Mononuclear cell (primary cell): ENCODE measurements around the gene INPP5D. TPM values are rescaled to one million over a fixed set of nuclear protein-coding genes. Genes with fewer than 3 reads are reported as not detected.
"Not testable (repeated sequence)": the region's sequence is repeated elsewhere in the genome, so short reads cannot be mapped to it uniquely, and the experiment has no call there.

Source experiments
- H3K27me3 ChIP-seq: 2 replicates; pipeline ENCODE4 v1.6.0; 2011; ENCODE audit warnings: low read length, control low read depth; ENCODE audit not compliant: insufficient read depth
- H3K4me1 ChIP-seq: 2 replicates; pipeline ENCODE4 v1.5.1; 2011; ENCODE audit warnings: mild to moderate bottlenecking, low read length, control low read depth; ENCODE audit not compliant: insufficient read depth
- H3K4me3 ChIP-seq: 2 replicates; pipeline ENCODE4 v1.5.1; 2011; ENCODE audit warnings: mild to moderate bottlenecking, low read length, moderate library complexity
- H3K9me3 ChIP-seq: 2 replicates; pipeline ENCODE4 v1.5.1; 2011; ENCODE audit warnings: low read depth, mild to moderate bottlenecking, control low read depth, low read length
- total RNA-seq: library from RNA; depleted of rRNA; stranded (reverse); fragments of >200 nt; gene quantifications from one replicate; pipeline ENCODE4 v1.2.3, GENCODE V29; 2012

INPP5D gene
- total RNA-seq, 1 donor = 122 TPM

- Histone ChIP-seq H3K9me3 (no peaks in the 10 kb centered on the region), H3K4me3 (no peak overlapping the region), H3K4me1 (peaks cover 25% of the 10 kb centered on the region), H3K27me3 (no peaks in the 10 kb centered on the region)
Measured at GRCh38 chr2:233056961-233057605, 3.1 kb upstream of the INPP5D start.

GRCh38 chr2:233058717-233059546, 1.2 kb upstream of the INPP5D start:
- Histone ChIP-seq H3K9me3 (no peaks in the 10 kb centered on the region), H3K4me1 (peaks cover 40% of the 10 kb centered on the region), H3K4me3 (no peak overlapping the region), H3K27me3 (no peaks in the 10 kb centered on the region)

GRCh38 chr2:233059547-233059796, 670 bp upstream of the INPP5D start:
- Histone ChIP-seq H3K4me1 (peaks cover 42% of the 10 kb centered on the region), H3K27me3 (no peaks in the 10 kb centered on the region), H3K4me3 (no peak overlapping the region), H3K9me3 (no peaks in the 10 kb centered on the region)

GRCh38 chr2:233060501-233060979, 398 bp downstream of the INPP5D start:
- no peaks in the 10 kb centered on the region for H3K9me3 ChIP-seq
- no peaks in the 10 kb centered on the region for H3K27me3 ChIP-seq
- peak overlapping the region; percentile 97 for H3K4me3 ChIP-seq
- peaks cover 52% of the 10 kb centered on the region for H3K4me1 ChIP-seq

GRCh38 chr2:233060980-233061590, 943 bp downstream of the INPP5D start:
- H3K4me1 ChIP-seq = peaks cover 55% of the 10 kb centered on the region
- H3K4me3 ChIP-seq = peak overlapping the region; percentile 97

GRCh38 chr2:233061591-233062450, 1.7 kb downstream of the INPP5D start:
- peaks cover 62% of the 10 kb centered on the region for H3K4me1 ChIP-seq
- H3K9me3 ChIP-seq = no peaks in the 10 kb centered on the region
- peak overlapping the region; percentile 97 for H3K4me3 ChIP-seq
- no peaks in the 10 kb centered on the region for H3K27me3 ChIP-seq

More at GRCh38 chr2:233060980-233061590, 943 bp downstream of the INPP5D start:
- H3K27me3 ChIP-seq = no peaks in the 10 kb centered on the region
- no peaks in the 10 kb centered on the region for H3K9me3 ChIP-seq

- peaks cover 68% of the 10 kb centered on the region for H3K4me1 ChIP-seq
- H3K9me3 ChIP-seq = no peaks in the 10 kb centered on the region
- no peaks in the 10 kb centered on the region for H3K27me3 ChIP-seq
- peak overlapping the region; percentile 97 for H3K4me3 ChIP-seq
Measured at GRCh38 chr2:233062451-233062850, 2.3 kb downstream of the INPP5D start.

GRCh38 chr2:233062946-233063268, 2.8 kb downstream of the INPP5D start:
- peak overlapping the region; percentile 97 for H3K4me3 ChIP-seq
- H3K27me3 ChIP-seq = no peaks in the 10 kb centered on the region
- no peaks in the 10 kb centered on the region for H3K9me3 ChIP-seq
- peaks cover 70% of the 10 kb centered on the region for H3K4me1 ChIP-seq

GRCh38 chr2:233063269-233063975, 3.3 kb downstream of the INPP5D start:
- H3K9me3 ChIP-seq = no peaks in the 10 kb centered on the region
- peak overlapping the region; percentile 97 for H3K4me3 ChIP-seq
- peaks cover 73% of the 10 kb centered on the region for H3K4me1 ChIP-seq
- H3K27me3 ChIP-seq = no peaks in the 10 kb centered on the region

- Histone ChIP-seq H3K9me3 (no peaks in the 10 kb centered on the region), H3K4me3 (peak overlapping the region; percentile 9), H3K27me3 (no peaks in the 10 kb centered on the region), H3K4me1 (peaks cover 74% of the 10 kb centered on the region)
Measured at GRCh38 chr2:233063976-233064411, 3.9 kb downstream of the INPP5D start.

GRCh38 chr2:233064530-233065199, 4.5 kb downstream of the INPP5D start:
- Histone ChIP-seq H3K27me3 (no peaks in the 10 kb centered on the region), H3K4me1 (peaks cover 71% of the 10 kb centered on the region), H3K4me3 (no peak overlapping the region), H3K9me3 (no peaks in the 10 kb centered on the region)

GRCh38 chr2:233065200-233065589, 5.1 kb downstream of the INPP5D start:
- H3K4me1 ChIP-seq = peaks cover 72% of the 10 kb centered on the region
- H3K4me3 ChIP-seq, H3K27me3 ChIP-seq, H3K9me3 ChIP-seq: not testable (repeated sequence)

- H3K27me3 ChIP-seq = no peaks in the 10 kb centered on the region
- H3K4me3 ChIP-seq = no peak overlapping the region
- H3K9me3 ChIP-seq = no peaks in the 10 kb centered on the region
- peaks cover 80% of the 10 kb centered on the region for H3K4me1 ChIP-seq
Measured at GRCh38 chr2:233065954-233066470, 5.9 kb downstream of the INPP5D start.
